SK-N-SH (cell line): Measurements from ENCODE around the gene CR1. TPM values are rescaled to one million over a fixed set of nuclear protein-coding genes. Genes with fewer than 3 reads are reported as not detected.

Experiments
- CTCF ChIA-PET: fragments of 300-600, 350-600 bp; formaldehyde crosslinking; extraction: SDS; loops from one replicate; lab custom pipeline; 2021; lab: Yijun Ruan, JAX
- POLR2A ChIA-PET: fragments of 350-600 bp; sonication (Branson Sonifier 250); formaldehyde crosslinking; extraction: SDS; loops from one replicate; lab custom pipeline; 2020; ENCODE audit warnings: antibody characterized with exemption, inconsistent platforms; lab: Yijun Ruan, JAX
- DNase-seq: peaks from one replicate; pipeline ENCODE4 v3.0.0; 2012
- H2AFZ ChIP-seq: fragments of 200-600 bp; sonication (generic); 2 replicates; pipeline ENCODE4 v1.8.1; 2016; ENCODE audit warnings: antibody characterized with exemption, mild to moderate bottlenecking, low read depth
- H3F3A ChIP-seq: fragments of 200-600 bp; sonication (generic); replicated peaks from 2 replicates; pipeline ENCODE3; 2016; ENCODE audit warnings: antibody characterized with exemption, mild to moderate bottlenecking; ENCODE audit not compliant: insufficient read depth
- H3K27ac ChIP-seq, 2 experiments: fragments of 200-500 bp in 1 of 2; fragments of 200-600 bp in 1 of 2; sonication (Bioruptor generic) in 1 of 2; sonication (generic), shearing (Covaris generic) in 1 of 2; 2 replicates each; pipeline versions ENCODE4 v1.5.1 to v1.6.1; 2014 to 2016; ENCODE audit warnings: low read depth in 2 of 2, inconsistent platforms in 1 of 2, low read length in 1 of 2, mild to moderate bottlenecking in 1 of 2, mixed read lengths in 1 of 2
- H3K27me3 ChIP-seq: fragments of 200-600 bp; sonication (generic), shearing (Covaris generic); 2 replicates; pipeline ENCODE4 v1.6.1; 2016; ENCODE audit warnings: mixed run types; ENCODE audit not compliant: insufficient read depth
- H3K36me3 ChIP-seq, 2 experiments: fragments of 200-500 bp in 1 of 2; fragments of 200-600 bp in 1 of 2; sonication (Bioruptor generic) in 1 of 2; sonication (generic) in 1 of 2; replicated peaks in 1 of 2; 2 replicates each; pipeline versions ENCODE3 to v1.5.1; 2014 to 2016; ENCODE audit warnings: low read length in 1 of 2, mild to moderate bottlenecking in 1 of 2; ENCODE audit not compliant: insufficient read depth in 2 of 2, control insufficient read depth in 1 of 2
- H3K4me1 ChIP-seq, 2 experiments: fragments of 200-500 bp in 1 of 2; fragments of 200-600 bp in 1 of 2; sonication (Bioruptor generic) in 1 of 2; sonication (generic), shearing (Covaris generic) in 1 of 2; 2 replicates each; pipeline versions ENCODE4 v1.5.1 to v1.6.1; 2014 to 2016; ENCODE audit warnings: low read depth in 1 of 2, low read length in 1 of 2, mixed run types in 1 of 2; ENCODE audit not compliant: insufficient read depth in 2 of 2, control insufficient read depth in 1 of 2
- H3K4me2 ChIP-seq: fragments of 200-600 bp; sonication (generic), shearing (Covaris generic); 2 replicates; pipeline ENCODE4 v1.6.1; 2017; ENCODE audit warnings: mixed run types
- H3K4me3 ChIP-seq, 2 experiments: fragments of 200-500 bp in 1 of 2; fragments of 200-600 bp in 1 of 2; sonication (Bioruptor generic) in 1 of 2; sonication (generic), shearing (Covaris generic) in 1 of 2; 2 replicates each; pipeline versions ENCODE4 v1.5.1 to v1.8.1; 2014 to 2016; ENCODE audit warnings: low read depth in 2 of 2, inconsistent platforms in 1 of 2, low read length in 1 of 2, mild to moderate bottlenecking in 1 of 2, mixed read lengths in 1 of 2, moderate library complexity in 1 of 2
- H3K79me2 ChIP-seq: fragments of 200-600 bp; sonication (generic); 2 replicates; pipeline ENCODE4 v1.8.1; 2017; ENCODE audit warnings: mild to moderate bottlenecking; ENCODE audit not compliant: insufficient read depth
- H3K9ac ChIP-seq: fragments of 200-600 bp; sonication (generic); 2 replicates; pipeline ENCODE4 v1.6.1; 2017; ENCODE audit warnings: mixed run types
- H3K9me2 ChIP-seq: fragments of 200-600 bp; sonication (generic); 2 replicates; pipeline ENCODE4 v1.6.1; 2017; ENCODE audit warnings: mixed run types
- H3K9me3 ChIP-seq: fragments of 200-600 bp; sonication (generic); 2 replicates; pipeline ENCODE4 v1.6.1; 2017; ENCODE audit warnings: mixed run types, mild to moderate bottlenecking, moderate library complexity
- H4K20me1 ChIP-seq: fragments of 200-600 bp; sonication (generic); 2 replicates; pipeline ENCODE4 v1.6.1; 2017; ENCODE audit warnings: mild to moderate bottlenecking, mixed run types; ENCODE audit not compliant: insufficient read depth
- CTCF ChIP-seq: fragments of 200-600 bp; sonication (generic); IDR thresholded peaks from 2 replicates; pipeline ENCODE4 v1.6.1; 2017; ENCODE audit warnings: antibody characterized with exemption, mild to moderate bottlenecking, moderate library complexity
- NFIC ChIP-seq: IDR thresholded peaks from 2 replicates; pipeline ENCODE4 v1.4.0; 2012; ENCODE audit warnings: borderline replicate concordance
- RAD21 ChIP-seq: IDR thresholded peaks from 2 replicates; pipeline ENCODE4 v1.6.1; 2012; ENCODE audit warnings: mild to moderate bottlenecking, low read length
- SMC3 ChIP-seq: IDR thresholded peaks from 2 replicates; pipeline ENCODE4 v1.6.1; 2012; ENCODE audit warnings: low read depth, low read length, improper control_type of control experiment
- TCF12 ChIP-seq: IDR thresholded peaks from 2 replicates; pipeline ENCODE4 v1.4.0; 2012
- WGBS: methylation state at CpG from one replicate; pipeline ENCODE4 v1.1.6; 2017; ENCODE audit warnings: low lambda C conversion rate; 5-methylcytosine and 5-hydroxymethylcytosine counted together
- polyA plus RNA-seq, 3 experiments: library from polyadenylated mRNA; depleted of rRNA; stranded (reverse); fragments of >200 nt; gene quantifications; 2 replicates each; pipeline ENCODE4 v1.2.3, GENCODE V29; 2012
- TF ChIP-seq, protein P1 (sequence below): fragments of 150-350 bp; IDR thresholded peaks from 2 replicates; pipeline ENCODE4 v1.6.1; 2017; ENCODE audit warnings: antibody characterized with exemption, low read length, low read depth, borderline replicate concordance

The CR1 gene
- polyA plus RNA-seq, 1 of the 3 experiments (the other 2 are of a cell fraction): not detected

- Histone ChIP-seq H3K27ac (no peak overlapping the region), H3K79me2 (no peaks in the 10 kb centered on the region), H3K27me3 (peaks cover 13% of the 10 kb centered on the region; the same call in 1 of the 2 replicates), H2AFZ (no peak overlapping the region), H3K4me2 (no peak overlapping the region), H3K4me1 (no peaks in the 10 kb centered on the region), H3K9me3 (no peaks in the 10 kb centered on the region), H3F3A (no peaks in the 10 kb centered on the region), H3K9me2 (no peaks in the 10 kb centered on the region), H3K4me3 (no peak overlapping the region), H3K36me3 (no peaks in the 10 kb centered on the region), H3K9ac (no peak overlapping the region), H4K20me1 (no peaks in the 10 kb centered on the region)
- 5% methylated on average over 5 of the region's 5 CpGs for WGBS
- no peak for TF ChIP-seq CTCF
- CTCF ChIA-PET: interaction anchor here (0.7 to 2.8 kb wide), 12 partner anchors 11 to 221 kb away, joined by 3 to 13 read pairs (median 4); no protein-coding TSS in a partner anchor
- no peak for DNase-seq
- POLR2A ChIA-PET: no interaction called here
Measured at GRCh38 chr1:207578796-207579435, 83.0 kb downstream of the CR1 start.

- TF ChIP-seq, protein P1, sequence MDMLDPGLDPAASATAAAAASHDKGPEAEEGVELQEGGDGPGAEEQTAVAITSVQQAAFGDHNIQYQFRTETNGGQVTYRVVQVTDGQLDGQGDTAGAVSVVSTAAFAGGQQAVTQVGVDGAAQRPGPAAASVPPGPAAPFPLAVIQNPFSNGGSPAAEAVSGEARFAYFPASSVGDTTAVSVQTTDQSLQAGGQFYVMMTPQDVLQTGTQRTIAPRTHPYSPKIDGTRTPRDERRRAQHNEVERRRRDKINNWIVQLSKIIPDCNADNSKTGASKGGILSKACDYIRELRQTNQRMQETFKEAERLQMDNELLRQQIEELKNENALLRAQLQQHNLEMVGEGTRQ: no peak
- peak; percentile 57 for TF ChIP-seq CTCF
- TF ChIP-seq NFIC: no peak
- peak; percentile 48 for TF ChIP-seq SMC3
- peak; percentile 54 for TF ChIP-seq RAD21
- no peak for TF ChIP-seq TCF12
- Histone ChIP-seq H3K4me3 (no peak overlapping the region), H2AFZ (no peak overlapping the region), H3K36me3 (no peaks in the 10 kb centered on the region), H4K20me1 (no peaks in the 10 kb centered on the region), H3K27ac (no peak overlapping the region), H3K9me2 (no peaks in the 10 kb centered on the region), H3K4me1 (no peaks in the 10 kb centered on the region), H3F3A (no peaks in the 10 kb centered on the region), H3K4me2 (no peak overlapping the region), H3K9me3 (no peaks in the 10 kb centered on the region), H3K27me3 (peaks cover 13% of the 10 kb centered on the region; the same call in 1 of the 2 replicates), H3K79me2 (no peaks in the 10 kb centered on the region), H3K9ac (no peak overlapping the region)
- DNase-seq: peak; percentile 28
- POLR2A ChIA-PET: no interaction called here
- 0% methylated on average over 4 of the region's 4 CpGs for WGBS
- CTCF ChIA-PET: interaction anchor here (0.7 to 2.8 kb wide), 11 partner anchors 10 to 221 kb away, joined by 3 to 13 read pairs (median 3); no protein-coding TSS in a partner anchor
Measured at GRCh38 chr1:207579436-207579799, 83.5 kb downstream of the CR1 start.
